Measurements from ENCODE around the gene DENND10. TPM values are rescaled to one million over a fixed set of nuclear protein-coding genes. Genes with fewer than 3 reads are reported as not detected.

Gene DENND10, protein sequence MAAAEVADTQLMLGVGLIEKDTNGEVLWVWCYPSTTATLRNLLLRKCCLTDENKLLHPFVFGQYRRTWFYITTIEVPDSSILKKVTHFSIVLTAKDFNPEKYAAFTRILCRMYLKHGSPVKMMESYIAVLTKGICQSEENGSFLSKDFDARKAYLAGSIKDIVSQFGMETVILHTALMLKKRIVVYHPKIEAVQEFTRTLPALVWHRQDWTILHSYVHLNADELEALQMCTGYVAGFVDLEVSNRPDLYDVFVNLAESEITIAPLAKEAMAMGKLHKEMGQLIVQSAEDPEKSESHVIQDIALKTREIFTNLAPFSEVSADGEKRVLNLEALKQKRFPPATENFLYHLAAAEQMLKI
- 10 to 100 TPM; 40.4 to 45.6 TPM for total RNA-seq
- 39.0 TPM for polyA plus RNA-seq (2013, experiment 1 of 2)
- 38.2 TPM for polyA plus RNA-seq (2013, experiment 2 of 2)
- 2.6 to 65.2 (median 25.7) reads per million in 172 experiments for total RNA-seq

DNA sequence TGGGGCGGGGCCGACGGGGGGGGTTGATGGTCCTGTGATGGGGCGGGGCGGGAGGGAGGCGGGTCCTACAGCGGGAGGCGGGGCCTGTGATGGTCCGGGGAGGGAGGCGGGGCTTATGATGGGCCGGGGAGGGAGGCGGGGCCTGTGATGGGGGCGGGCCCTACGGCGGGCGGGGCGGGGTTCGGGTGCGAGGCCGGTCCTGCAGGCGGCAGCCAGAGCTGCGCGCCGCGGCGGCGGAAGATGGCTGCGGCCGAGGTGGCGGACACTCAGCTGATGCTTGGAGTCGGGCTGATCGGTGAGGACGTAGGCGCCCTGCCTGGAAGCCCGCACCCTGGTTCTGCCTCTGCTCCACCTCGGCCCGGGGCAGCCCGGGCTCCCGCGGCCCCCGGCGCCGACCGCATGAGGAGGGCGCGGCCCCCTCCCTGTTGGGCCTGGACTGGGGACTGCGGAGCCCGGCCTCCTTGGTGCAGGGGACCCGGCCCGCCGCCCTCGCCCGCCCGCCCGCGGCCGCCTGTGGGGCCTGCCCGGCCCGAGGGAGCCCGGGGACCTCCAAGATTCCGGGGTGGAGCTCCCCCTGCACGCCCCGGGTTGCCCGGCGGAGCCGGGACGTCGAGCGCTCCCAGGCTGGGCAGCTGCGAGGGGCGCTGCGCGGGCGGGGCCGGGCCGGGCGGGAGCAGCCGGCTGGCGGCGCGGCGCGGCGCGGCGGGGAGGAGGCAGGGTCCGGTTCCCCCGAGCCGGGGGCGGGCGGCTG lies at the start of gene DENND10:
DENND10 (plus strand) TSS at position 211 of the 751 bp plus-strand sequence; CDS start at position 241, 30 bp downstream.
- no peaks in the 10 kb centered on the region for H3K27me3 Mint-ChIP-seq
- no peaks in the 10 kb centered on the region for H3K9me3 Mint-ChIP-seq
- H3K36me3 ChIP-seq (ENCODE audit: insufficient read depth, low read length) = peaks cover 9% of the 10 kb centered on the region
- intact Hi-C loops (cut with DNase I, micrococcal nuclease) = loop anchor here in 1 of 2 experiments (1.0 to 10.0 kb wide), 3 partner anchors 24 to 621 kb away; partner anchors contain the start of genes EIF3A, INPP5F and SFXN4
- H3K4me1 ChIP-seq (ENCODE audit: insufficient read depth, low read length) = peaks cover 26% of the 10 kb centered on the region
- H3K4me1 Mint-ChIP-seq (ENCODE audit: low read depth) = peaks cover 13% of the 10 kb centered on the region
- peak within 1 kb of the TSS; percentile 95 for H3K4me3 Mint-ChIP-seq
- CTCF ChIA-PET = interaction anchor here (0.6 to 1.4 kb wide), 6 partner anchors 10 to 401 kb away, joined by 3 to 4 read pairs (median 3); no protein-coding TSS in a partner anchor
- no peaks in the 10 kb centered on the region for H3K9me3 ChIP-seq (ENCODE audit: control insufficient read depth in 1 of 2, insufficient read depth in 1 of 2, low read length in 2 of 2)
- ATAC-seq (ENCODE audit: poor library complexity) (peak; percentile 77), DNase-seq (peak; percentile 51 to 90 (median 71))
- peaks cover 12% of the 10 kb centered on the region for H3K36me3 Mint-ChIP-seq (ENCODE audit: low read depth)
- TF ChIP-seq, protein P1, sequence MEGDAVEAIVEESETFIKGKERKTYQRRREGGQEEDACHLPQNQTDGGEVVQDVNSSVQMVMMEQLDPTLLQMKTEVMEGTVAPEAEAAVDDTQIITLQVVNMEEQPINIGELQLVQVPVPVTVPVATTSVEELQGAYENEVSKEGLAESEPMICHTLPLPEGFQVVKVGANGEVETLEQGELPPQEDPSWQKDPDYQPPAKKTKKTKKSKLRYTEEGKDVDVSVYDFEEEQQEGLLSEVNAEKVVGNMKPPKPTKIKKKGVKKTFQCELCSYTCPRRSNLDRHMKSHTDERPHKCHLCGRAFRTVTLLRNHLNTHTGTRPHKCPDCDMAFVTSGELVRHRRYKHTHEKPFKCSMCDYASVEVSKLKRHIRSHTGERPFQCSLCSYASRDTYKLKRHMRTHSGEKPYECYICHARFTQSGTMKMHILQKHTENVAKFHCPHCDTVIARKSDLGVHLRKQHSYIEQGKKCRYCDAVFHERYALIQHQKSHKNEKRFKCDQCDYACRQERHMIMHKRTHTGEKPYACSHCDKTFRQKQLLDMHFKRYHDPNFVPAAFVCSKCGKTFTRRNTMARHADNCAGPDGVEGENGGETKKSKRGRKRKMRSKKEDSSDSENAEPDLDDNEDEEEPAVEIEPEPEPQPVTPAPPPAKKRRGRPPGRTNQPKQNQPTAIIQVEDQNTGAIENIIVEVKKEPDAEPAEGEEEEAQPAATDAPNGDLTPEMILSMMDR (IDR thresholded peaks at IDR 0.05) = no peak
- peak within 1 kb of the TSS; percentile 94 for H3K27ac Mint-ChIP-seq
- peak within 1 kb of the TSS in 1 of 2 donors; percentile 40 for H3K27ac ChIP-seq (ENCODE audit: low read depth in 1 of 2, low read length in 2 of 2)
- H3K4me3 ChIP-seq (ENCODE audit: low read length) = peak within 1 kb of the TSS; percentile 66
- no peaks in the 10 kb centered on the region for H3K27me3 ChIP-seq (ENCODE audit: control insufficient read depth in 1 of 2, insufficient read depth in 2 of 2, low read length in 2 of 2)
- POLR2A ChIA-PET = interaction anchor here (0.5 to 4.8 kb wide), 18 partner anchors 10 to 768 kb away, joined by 3 to 58 read pairs (median 5); partner anchors contain the start of genes EIF3A, GRK5, MCMBP and RGS10

- CTCF ChIA-PET = no interaction called here
- intact Hi-C loops (cut with DNase I, micrococcal nuclease) = loop anchor here in 1 of 2 experiments (10.0 kb wide), 1 partner anchor 789 kb away; no protein-coding TSS in a partner anchor
- no peak overlapping the region for H3K27ac Mint-ChIP-seq
Measured at GRCh38 chr10:119055472-119055871, 48.4 kb upstream of the DENND10 start.

GRCh38 chr10:119058010-119058409 lies 45.9 kb upstream of the DENND10 start:
- no peaks in the 10 kb centered on the region for H3K9me3 Mint-ChIP-seq
- DNase-seq (no peak), ATAC-seq (ENCODE audit: poor library complexity) (no peak)
- TF ChIP-seq, protein P1 (IDR thresholded peaks at IDR 0.05) = no peak
- CTCF ChIA-PET = no interaction called here
- no peaks in the 10 kb centered on the region for H3K27me3 ChIP-seq (ENCODE audit: control insufficient read depth in 1 of 2, insufficient read depth in 2 of 2, low read length in 2 of 2)
- peaks cover 13% of the 10 kb centered on the region for H3K4me1 Mint-ChIP-seq (ENCODE audit: low read depth)
- no peaks in the 10 kb centered on the region for H3K9me3 ChIP-seq (ENCODE audit: control insufficient read depth in 1 of 2, insufficient read depth in 1 of 2, low read length in 2 of 2)
- intact Hi-C loops (cut with DNase I, micrococcal nuclease) = loop anchor here in 1 of 2 experiments (10.0 kb wide), 1 partner anchor 787 kb away; no protein-coding TSS in a partner anchor
- H3K36me3 ChIP-seq (ENCODE audit: insufficient read depth, low read length) = peaks cover 96% of the 10 kb centered on the region
- H3K4me3 ChIP-seq (ENCODE audit: low read length) = no peak overlapping the region
- peaks cover 97% of the 10 kb centered on the region for H3K36me3 Mint-ChIP-seq (ENCODE audit: low read depth)
- H3K27me3 Mint-ChIP-seq = no peaks in the 10 kb centered on the region
- no peak overlapping the region for H3K27ac ChIP-seq (ENCODE audit: low read depth in 1 of 2, low read length in 2 of 2)
- peak overlapping the region; percentile 17 for H3K27ac Mint-ChIP-seq
- no peak overlapping the region for H3K4me3 Mint-ChIP-seq
- POLR2A ChIA-PET = no interaction called here
- H3K4me1 ChIP-seq (ENCODE audit: insufficient read depth, low read length) = no peaks in the 10 kb centered on the region

More at GRCh38 chr10:119055472-119055871, 48.4 kb upstream of the DENND10 start:
- peaks cover 98% of the 10 kb centered on the region for H3K36me3 Mint-ChIP-seq (ENCODE audit: low read depth)
- no peak overlapping the region for H3K4me3 ChIP-seq (ENCODE audit: low read length)
- TF ChIP-seq, protein P1 (IDR thresholded peaks at IDR 0.05) = no peak
- H3K27me3 Mint-ChIP-seq = no peaks in the 10 kb centered on the region
- H3K36me3 ChIP-seq (ENCODE audit: insufficient read depth, low read length) = peaks cover 97% of the 10 kb centered on the region
- H3K9me3 ChIP-seq (ENCODE audit: control insufficient read depth in 1 of 2, insufficient read depth in 1 of 2, low read length in 2 of 2) = no peaks in the 10 kb centered on the region
- H3K4me1 ChIP-seq (ENCODE audit: insufficient read depth, low read length) = no peaks in the 10 kb centered on the region
- POLR2A ChIA-PET = no interaction called here
- ATAC-seq (ENCODE audit: poor library complexity) (no peak), DNase-seq (no peak)
- H3K4me3 Mint-ChIP-seq = no peak overlapping the region
- H3K27ac ChIP-seq (ENCODE audit: low read depth in 1 of 2, low read length in 2 of 2) = no peak overlapping the region
- no peaks in the 10 kb centered on the region for H3K9me3 Mint-ChIP-seq
- peaks cover 2% of the 10 kb centered on the region for H3K4me1 Mint-ChIP-seq (ENCODE audit: low read depth)
- no peaks in the 10 kb centered on the region for H3K27me3 ChIP-seq (ENCODE audit: control insufficient read depth in 1 of 2, insufficient read depth in 2 of 2, low read length in 2 of 2)
